Cortex of kidney (tissue), 1 donor: ENCODE data around the gene DPH5.
"Not testable (repeated sequence)": the region's sequence is repeated elsewhere in the genome, so short reads cannot be mapped to it uniquely, and the experiment has no call there.

Experiments
- DNase-seq: peaks from one replicate; lab custom pipeline; 2025; lab: John Stamatoyannopoulos, UW

DPH5 gene, protein sequence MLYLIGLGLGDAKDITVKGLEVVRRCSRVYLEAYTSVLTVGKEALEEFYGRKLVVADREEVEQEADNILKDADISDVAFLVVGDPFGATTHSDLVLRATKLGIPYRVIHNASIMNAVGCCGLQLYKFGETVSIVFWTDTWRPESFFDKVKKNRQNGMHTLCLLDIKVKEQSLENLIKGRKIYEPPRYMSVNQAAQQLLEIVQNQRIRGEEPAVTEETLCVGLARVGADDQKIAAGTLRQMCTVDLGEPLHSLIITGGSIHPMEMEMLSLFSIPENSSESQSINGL

DNA sequence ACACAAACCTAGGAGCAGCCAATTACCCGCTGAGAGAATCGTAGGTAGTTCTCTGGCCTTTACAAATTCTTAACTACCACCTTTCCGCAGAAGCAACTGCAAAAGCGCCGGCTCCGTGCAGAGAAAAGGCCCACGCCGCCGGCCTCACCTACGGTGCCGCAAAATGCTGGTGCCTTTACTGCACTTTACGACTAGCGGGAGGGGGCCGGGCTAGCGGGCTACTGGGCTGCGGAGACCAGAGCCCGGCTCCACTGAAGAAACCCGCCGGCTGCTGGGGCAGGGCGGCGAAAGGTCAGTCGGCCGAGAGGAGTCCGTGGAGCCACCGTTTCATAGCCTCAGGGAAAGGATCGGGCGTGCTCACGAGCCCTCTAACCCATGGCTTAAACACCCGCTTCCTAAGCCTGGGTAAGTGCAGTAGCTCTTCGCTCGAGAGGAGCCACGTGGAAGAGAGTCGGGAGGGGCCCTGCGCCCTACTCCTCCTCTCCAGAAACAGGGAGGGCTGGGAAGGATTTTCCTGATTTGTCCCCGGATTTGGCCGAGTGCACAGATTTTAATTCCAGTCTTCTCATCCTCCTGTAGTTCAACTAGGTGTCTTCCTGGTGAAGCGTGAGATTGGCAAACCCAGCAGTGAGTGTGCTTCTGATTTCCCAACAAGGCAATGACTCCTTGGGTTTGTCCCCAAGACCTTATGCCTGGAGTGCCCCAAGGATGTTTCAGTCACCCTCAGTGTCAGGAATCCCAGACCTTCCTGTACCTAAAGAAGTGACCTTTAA is at the start of gene DPH5:
Gene DPH5, minus strand, starts transcription at position 128 of the 773 bp plus-strand sequence. CDS start 341 bp downstream, outside the sequence.
- no peak for DNase-seq

DNA sequence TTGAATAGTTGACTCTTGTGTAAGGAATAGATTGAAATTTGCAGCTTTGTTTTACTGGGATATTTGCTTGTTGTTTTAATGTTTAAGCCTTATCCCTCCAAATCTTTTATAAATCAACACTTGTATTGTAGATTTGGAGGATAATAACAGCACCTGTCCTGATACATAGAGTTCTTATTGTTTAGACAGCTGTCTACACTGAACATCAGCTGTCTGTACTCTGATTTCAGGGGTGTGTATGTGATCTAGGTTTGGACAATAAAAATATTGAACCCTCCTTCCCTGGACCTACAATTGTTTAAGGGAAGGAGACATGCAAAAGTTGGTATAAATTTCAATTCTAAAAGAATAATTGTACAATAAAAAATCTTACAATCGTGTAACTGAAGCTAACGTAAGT is 48.3 kb upstream of the DPH5 start:
- DNase-seq = no peak

DNA sequence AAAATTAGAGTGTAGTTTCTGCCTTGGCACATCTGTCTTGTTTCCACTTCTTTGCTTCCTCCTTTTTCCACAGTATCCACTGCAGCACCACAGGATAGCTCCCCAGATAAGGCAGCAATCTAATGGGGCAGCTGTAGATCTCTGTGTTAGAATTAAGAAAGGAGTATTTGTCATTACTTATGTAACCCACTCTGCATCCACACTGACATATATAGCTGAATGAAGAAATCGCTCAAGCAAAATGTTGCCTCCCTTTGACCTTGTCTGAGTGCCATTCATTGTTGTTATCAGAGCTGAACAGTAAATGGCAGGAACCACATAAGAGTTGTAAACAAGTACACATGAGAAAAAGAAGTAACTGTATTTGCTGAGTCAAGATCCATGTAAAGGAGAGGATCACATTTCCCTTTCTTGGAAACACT is 45.9 kb upstream of the DPH5 start:
- no peak for DNase-seq

DNA sequence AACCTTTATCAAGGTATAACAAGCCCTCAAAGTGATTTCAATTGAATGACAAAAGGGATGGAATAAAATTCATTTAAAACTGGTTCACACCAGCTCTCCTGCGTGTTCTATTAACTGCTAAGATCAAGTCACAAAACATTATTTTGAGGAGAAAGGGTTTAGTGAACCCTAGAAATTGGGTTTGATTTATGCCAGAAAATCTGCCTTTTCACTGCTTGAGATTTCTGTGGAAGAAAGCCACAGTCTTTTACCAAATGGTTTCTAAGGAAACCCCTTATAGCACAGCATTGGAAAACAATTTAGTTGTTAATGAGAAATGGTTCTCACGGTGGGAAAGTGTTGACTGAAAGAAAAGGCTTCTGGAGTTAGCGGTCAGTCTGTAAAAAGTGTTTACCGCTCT is 43.6 kb upstream of the DPH5 start:
- no peak for DNase-seq

DNA sequence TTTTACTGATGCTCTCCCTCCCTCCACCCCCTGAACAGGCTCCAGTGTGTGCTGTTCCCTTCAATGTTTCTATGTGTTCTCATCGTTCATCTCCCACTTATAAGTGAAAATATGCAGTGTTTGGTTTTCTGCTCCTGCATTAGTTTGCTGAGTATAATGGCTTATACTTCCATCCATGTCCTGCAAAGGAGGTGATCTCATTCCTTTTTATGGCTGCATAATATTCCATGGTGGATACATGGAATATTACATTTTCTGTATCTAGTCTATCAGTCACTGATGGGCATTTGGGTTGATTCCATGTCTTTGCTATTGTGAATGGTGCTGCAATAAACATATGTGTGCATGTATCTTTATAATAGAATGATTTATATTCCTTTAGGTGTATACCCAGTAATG is 41.4 kb upstream of the DPH5 start:
- DNase-seq = not testable (repeated sequence)

DNA sequence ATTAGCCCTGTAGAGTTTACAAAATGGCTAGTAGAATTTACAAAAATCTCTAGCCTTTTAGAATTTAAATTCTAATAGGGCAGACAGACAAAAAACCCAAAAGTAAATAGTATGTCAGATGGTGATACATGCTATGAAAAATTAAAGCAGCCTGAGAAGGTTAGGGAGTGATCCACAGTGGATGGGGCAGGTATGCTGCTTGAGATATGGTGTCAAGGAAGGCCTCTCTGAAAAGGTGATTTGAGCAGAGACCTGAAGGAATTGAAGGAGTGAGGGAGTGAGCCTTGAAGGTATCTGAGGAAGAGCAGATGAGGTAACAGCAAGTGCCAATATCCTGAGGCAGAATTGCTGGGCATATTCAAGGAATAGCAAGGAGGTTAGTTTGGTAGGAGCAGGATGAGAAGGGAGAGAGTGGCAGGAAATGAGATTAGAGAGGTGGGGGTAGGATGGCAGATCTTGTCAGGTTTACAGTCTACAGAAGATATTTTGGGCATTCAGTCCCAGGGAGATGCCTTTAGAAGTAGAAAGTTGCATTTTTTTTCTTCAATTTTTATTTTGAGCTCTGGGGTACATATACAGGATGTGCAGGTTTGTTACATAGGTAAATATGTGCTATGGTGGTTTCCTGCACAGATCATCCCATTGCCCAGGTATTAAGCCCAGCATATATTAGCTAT is 40.8 kb upstream of the DPH5 start:
- DNase-seq = no peak

DNA sequence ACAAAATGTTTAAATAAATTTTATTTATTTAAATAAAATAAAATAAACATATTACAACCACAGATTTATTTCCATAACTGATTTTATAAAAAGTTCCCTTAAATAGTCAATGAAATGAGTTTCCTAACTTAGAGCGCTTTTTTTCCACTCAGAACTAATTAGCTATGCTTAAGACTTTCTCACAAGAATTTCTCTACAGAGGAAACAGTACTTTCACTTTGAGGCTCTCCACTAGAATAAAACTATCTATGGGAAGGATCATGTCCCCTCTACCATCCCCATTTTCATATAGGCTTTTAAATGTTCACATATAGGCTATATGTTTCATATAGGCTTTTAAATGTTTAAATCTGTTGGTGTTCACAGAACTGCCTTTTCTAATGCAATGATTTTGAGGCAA is 40.0 kb upstream of the DPH5 start:
- DNase-seq = no peak

DNA sequence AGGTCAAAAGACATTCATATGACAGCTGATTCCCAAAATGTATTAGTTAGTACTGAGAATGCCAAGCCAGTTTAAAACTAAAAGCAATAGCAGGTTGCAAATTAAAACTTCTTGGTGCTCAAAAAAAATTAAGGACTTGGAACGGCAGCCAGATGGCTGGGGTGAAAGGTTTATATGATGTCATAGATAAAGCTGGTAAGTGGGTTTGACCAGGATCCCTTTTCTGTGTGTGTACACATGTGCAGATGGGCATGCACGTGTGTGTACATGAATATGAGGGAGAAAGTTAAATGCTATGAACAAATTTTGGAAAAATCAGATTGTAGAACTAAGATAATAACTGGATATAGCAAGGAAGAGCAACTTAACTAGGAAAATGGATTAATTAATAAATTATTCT is 39.1 kb upstream of the DPH5 start:
- DNase-seq = no peak

DNA sequence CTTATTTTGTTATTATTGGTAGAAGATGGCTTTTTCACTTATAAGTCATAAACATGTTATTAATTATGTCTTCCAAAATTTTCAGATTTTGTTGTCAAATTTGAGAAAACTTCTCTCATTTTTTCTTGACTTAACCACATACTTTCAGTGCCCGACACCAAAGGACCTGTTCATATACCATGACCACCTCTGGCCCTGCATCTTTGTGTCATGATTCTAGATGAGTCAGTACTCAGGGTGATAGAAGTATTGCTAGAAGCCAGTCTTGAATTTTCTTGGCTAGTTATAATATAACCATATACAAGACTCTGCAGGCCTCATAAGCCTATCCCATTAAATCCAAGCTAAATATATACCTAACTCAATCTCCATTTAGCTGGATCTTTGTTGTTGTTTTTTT is 35.4 kb upstream of the DPH5 start:
- no peak for DNase-seq

DNA sequence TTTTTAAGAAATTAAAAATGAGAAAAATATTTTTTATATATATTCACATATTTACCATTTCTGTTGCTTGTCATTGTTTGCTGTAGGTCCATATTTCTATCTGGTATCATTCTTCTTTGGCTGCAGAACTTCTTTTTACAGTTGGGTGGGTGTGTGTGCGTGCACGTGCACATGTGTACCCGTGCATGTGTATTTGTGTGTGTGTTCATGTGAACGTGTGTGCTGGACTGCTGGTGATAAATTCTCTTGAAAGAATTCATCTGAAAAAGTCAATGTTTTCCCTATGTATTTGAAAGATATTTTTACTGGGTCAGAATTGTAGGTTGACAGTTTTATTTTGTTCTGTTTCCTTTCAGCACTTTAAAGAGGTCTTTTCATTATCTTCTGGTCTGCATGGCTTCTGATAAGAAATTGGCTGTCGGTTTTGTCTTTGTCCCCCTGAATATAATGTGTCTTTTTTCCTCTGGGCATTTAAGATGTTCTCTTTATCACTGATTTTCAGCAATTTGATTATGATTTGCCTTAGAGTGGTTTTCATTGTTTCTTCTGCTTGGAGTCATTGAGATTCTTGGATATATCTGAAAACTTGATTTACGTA is 34.5 kb upstream of the DPH5 start:
- DNase-seq = no peak

DNA sequence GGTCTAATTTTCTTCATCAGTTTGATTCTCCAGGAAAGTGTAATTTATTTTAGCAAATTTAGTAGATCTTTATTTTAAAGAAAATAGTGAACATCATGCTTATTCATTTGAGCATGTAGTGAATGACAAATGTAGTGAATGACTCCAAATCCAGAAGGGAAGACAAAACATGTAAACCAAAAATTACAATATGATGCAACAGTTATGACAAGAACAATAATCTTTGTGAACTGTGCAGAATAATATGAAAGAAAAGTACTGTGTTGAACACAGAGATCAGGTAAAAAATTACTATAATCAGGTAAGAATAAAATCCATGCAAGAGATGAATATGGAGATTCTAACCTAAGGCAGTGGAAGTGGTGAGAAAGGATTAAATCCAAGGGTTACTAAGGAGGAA is 30.0 kb upstream of the DPH5 start:
- DNase-seq = no peak

DNA sequence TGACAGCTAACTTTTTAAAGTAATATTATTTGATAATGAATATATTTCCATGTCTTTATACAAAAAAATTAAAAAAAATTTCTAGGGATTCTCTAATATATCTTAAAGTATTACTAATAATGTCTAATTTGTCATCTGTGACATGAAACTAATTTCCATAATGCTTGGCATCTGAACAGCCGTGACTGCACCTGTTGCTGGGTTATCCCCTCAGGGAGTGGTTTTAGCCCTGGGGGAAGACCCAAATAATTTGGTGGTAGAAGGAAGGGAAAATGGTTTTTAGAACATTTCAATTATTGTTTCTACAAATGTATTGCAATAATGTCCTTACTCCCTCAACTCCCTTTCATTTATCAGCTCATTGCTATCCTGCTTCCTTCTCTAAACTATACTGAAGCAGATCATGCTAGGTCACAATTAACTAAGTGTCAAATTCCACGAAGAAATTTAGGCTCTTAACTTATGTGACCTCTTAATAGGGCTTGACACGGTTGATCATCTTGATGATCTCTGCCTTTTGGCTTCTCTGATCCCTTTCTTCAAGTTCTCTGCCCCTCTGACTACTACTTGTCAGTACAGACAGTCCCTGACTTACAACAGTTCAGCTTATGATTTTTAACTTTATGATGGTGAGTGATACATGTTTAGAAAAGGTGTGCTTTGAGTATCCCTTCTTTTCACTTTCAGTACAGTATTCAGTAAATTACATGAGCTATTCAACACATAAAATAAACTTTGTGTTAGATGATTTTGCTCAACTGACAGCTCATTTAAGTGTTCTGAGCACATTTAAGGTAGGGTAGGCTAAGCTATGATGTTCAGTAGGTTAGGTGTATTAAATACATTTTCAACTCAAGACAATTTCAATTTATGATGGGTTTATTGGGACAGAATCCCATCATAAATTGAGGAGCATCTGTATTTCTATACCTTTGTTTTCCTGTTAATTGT is 26.4 kb upstream of the DPH5 start:
- no peak for DNase-seq

DNA sequence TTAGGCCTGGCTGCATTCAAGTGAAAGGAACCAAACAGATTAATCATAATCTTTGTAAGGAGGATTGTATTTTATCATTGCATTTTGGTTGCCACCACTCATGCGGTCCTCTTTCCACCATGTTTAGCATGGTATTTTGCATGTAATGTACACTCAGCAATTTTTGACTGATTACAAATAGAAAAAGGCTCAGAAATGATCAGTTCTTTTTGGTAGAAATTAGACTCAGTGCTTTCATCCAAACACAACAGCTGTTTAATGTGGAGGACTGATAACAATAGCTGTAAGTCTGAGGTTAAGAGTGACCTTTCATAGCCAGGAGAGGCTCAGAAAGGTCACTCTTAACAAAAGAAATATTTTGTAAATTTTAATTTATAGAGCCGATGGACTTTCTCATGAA is 25.3 kb upstream of the DPH5 start:
- DNase-seq = no peak

DNA sequence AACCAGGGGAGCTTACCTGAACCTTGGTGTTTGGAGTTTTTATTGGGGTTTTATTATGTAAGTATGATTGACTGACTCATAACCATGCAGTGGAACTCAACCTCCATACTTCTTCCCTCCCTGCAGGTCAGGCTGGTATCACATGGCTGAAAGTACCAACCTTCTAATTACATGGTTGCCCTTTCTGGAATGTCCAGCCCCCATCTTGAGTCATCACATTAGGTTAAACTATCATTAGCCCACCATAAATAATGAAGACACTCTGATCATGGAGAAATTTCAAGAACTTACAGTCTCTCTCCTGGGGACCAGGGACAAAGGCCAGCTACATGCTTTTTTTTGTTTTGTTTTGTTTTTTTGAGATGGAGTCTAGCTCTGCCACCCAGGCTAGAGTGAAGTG is 19.2 kb upstream of the DPH5 start:
- no peak for DNase-seq

DNA sequence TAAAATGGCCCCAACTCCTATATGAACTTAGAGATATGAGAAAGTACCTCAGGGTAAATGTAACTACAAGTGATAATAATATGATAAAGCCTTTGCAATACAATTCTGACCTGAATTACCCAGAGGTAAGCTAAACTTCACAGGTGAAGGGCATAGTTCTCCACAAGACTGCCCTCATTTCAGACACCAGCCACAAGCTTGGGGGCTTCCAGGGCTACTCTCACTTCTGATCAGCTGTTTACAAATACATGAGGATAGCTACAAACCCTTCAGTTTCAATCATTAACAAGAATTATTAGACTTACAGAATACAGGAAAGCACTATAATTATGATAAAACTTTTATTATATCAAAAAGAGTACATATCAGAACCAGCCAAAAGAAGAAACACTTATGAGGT is 18.7 kb upstream of the DPH5 start:
- DNase-seq = no peak

DNA sequence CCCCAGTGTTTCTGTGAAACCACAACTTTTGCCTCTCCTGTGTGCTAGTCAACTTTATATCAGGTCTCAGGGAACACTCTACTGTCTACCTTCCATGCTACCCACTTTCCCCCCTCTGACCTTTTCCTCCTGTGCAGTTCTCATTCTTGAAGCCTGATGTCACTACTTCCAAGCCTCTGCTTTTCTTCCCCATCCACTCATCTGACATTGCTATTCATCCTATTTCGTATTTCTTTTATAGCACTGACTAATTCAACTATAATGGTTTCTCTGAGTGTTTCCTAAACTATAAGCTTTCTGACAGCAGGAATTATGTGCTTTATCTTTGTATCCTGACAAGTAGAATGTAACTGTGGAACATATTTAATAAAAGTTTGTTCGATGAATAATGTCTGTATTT is 18.2 kb upstream of the DPH5 start:
- no peak for DNase-seq

DNA sequence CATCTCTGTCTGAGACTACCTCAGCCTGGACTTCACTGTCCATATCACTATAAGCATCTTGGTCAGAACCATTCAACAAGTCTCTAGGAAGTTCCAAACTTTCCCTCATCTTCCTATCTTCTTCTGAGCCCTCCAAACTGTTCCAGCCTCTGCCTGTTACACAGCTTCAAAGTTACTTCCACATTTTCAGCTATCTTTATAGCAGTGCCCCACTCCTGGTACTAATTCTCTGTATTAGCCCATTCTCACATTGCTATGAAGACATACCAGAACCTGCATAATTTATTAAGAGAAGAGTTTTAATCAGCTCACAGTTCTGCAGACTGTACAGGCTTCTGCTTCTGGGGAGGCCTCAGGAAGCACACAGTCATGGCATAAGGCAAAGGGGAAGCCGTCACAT is 15.7 kb upstream of the DPH5 start:
- DNase-seq = no peak

DNA sequence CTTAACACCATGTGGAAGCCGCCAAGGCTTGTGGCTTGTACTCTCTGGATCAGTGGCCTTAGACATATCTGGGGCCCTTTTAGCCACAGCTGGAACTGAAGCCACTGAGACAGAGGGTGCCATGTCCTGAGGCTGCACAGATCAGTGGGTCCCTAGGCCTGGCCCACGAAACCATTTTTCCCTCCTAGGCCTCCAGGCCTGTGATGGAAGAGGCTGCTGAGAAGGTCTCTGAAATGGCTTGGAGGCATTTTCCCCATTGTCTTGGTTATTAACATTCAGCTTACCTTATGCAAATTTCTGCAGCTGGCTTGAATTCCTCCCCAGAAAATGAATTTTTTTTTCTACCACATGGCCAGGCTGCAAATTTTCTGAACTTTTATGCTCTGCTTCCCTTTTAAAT is 15.1 kb upstream of the DPH5 start:
- DNase-seq = no peak

DNA sequence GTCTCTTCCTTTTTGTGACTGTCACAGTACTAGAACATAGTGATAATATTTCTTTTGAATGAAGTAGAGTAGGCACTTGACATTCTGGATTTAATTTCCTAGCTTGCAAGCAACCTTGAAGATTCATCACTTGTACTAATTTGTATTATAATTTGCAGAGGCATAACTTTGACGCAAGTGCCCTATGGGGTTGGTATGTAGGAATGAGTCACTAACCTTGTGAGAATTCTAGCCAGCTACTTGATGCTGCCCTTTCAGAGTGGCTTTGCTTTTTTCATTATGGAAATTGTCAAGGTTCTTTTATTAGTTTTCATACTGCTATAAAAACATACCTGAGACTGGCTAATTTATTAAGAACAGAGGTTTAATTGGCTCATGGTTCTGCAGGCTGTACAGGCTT is 13.7 kb upstream of the DPH5 start:
- DNase-seq = no peak

DNA sequence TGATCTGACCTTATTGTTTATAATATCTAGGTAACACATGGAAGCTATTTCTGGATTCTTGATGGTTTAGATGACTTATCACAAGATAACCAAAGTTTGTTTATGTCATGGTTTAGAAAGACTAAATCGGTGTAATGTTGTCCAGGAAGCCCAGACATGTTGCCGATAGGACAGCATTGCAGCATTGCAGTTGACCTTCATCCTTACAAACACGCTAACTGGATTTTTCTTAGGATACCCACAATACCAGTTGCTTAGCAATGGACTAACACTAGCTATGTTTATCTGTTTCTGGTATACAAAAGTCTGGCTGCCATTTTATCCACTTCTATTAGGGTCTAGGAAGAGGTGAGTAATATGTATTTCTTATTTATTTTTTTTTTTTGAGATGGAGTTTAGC is 11.7 kb upstream of the DPH5 start:
- no peak for DNase-seq

DNA sequence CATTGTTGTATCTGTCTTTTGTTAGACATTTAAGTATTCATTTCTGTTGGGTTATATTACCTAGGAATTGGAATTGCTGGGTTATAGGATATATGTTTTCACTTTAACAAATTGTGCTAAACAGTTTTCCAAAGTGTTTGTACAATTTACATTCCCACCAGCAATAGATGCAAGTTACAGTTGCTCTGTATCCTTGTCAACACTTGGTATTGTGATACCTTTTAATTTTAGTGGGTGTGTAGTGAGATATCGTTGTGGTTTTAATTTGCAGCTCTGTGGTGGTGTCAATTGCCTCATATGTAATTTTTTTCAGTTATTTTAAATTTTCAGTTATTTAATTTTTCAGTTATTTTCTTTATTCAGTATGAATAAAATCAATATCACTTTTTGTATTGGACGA is 7.4 kb upstream of the DPH5 start:
- no peak for DNase-seq

DNA sequence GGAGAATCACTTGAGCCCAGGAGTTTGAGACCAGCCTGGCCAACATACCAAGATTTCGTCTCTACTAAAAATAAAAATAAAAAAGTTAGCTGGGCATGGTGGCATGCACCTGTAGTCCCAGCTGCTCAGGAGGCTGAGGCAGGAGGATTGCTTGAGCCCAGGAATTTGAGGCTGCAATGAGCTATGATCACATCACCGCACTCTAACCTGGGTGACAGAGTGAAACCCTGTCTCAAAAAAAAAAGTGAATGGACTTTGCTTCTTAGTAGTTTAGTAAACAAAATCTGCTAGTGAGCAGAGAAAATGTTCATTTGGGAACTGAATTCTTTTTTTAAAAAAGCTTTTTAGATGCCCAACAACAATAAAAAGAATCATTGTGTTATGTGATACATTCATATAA is 6.5 kb upstream of the DPH5 start:
- DNase-seq = not testable (repeated sequence)
